A673 (cell line): Measurements from ENCODE around the gene CTXND1. TPM values are rescaled to one million over a fixed set of nuclear protein-coding genes. Genes with fewer than 3 reads are reported as not detected.

ENCODE experiments used
- BruUV-seq: library from RNA; stranded (reverse); fragments of 400-500 nt; replicated peaks from 2 replicates; lab custom pipeline; 2021; lab: Mats Ljungman, UMichigan
- CTCF ChIA-PET: fragments of 300-600 bp; sonication (Branson Sonifier 250); formaldehyde crosslinking; loops from one replicate; lab custom pipeline; 2022; ENCODE audit warnings: antibody characterized with exemption; lab: Charles Lee
- POLR2A ChIA-PET: fragments of 300-600 bp; sonication (Branson Sonifier 250); formaldehyde crosslinking; loops from one replicate; lab custom pipeline; 2022; ENCODE audit warnings: antibody characterized with exemption; ENCODE audit not compliant: low non-redundant PET; lab: Charles Lee
- DNase-seq: peaks from one replicate; pipeline ENCODE4 v3.0.0-alpha.2; 2015; ENCODE audit warnings: low spot score
- H3K27ac ChIP-seq: fragments of 200-600 bp; sonication (generic); 2 replicates; pipeline ENCODE4 v1.5.1; 2016; ENCODE audit warnings: mixed run types, low read depth, mild to moderate bottlenecking, mixed read lengths, antibody characterized with exemption, low read length; ENCODE audit not compliant: poor library complexity, severe bottlenecking
- H3K27me3 ChIP-seq: fragments of 200-600 bp; sonication (generic); replicated peaks from 2 replicates; pipeline ENCODE4 v1.6.1; 2017; ENCODE audit warnings: mixed run types, low read depth, mild to moderate bottlenecking, mixed read lengths, antibody characterized with exemption, low read length; ENCODE audit not compliant: insufficient read depth, poor library complexity
- H3K36me3 ChIP-seq: fragments of 200-600 bp; sonication (generic); 2 replicates; pipeline ENCODE4 v1.6.1; 2016; ENCODE audit warnings: mixed run types, mild to moderate bottlenecking, mixed read lengths, antibody characterized with exemption, low read length; ENCODE audit not compliant: insufficient read depth, poor library complexity, severe bottlenecking
- H3K4me1 ChIP-seq: fragments of 200-600 bp; sonication (generic); 2 replicates; pipeline ENCODE4 v1.6.1; 2017; ENCODE audit warnings: mixed run types, mild to moderate bottlenecking, mixed read lengths, antibody characterized with exemption, low read length; ENCODE audit not compliant: insufficient read depth, poor library complexity, severe bottlenecking
- H3K4me3 ChIP-seq: fragments of 200-600 bp; sonication (generic); 2 replicates; pipeline ENCODE4 v1.5.1; 2016; ENCODE audit warnings: low read depth, mixed run types, mild to moderate bottlenecking, mixed read lengths, low read length; ENCODE audit not compliant: poor library complexity, severe bottlenecking
- H3K9me3 ChIP-seq: fragments of 200-600 bp; sonication (generic); 2 replicates; pipeline ENCODE4 v1.6.1; 2016; ENCODE audit warnings: mixed run types, low read depth, mild to moderate bottlenecking, mixed read lengths, antibody characterized with exemption, low read length; ENCODE audit not compliant: poor library complexity, severe bottlenecking
- CTCF ChIP-seq: fragments of 300-800, 200-600 bp; sonication (generic); conservative IDR thresholded peaks from 2 replicates; pipeline ENCODE4 v1.5.1; 2017; ENCODE audit warnings: low read depth, mild to moderate bottlenecking, antibody characterized with exemption, low read length, moderate library complexity, mixed read lengths
- EZH2 ChIP-seq: fragments of 200-600 bp; sonication (generic); IDR thresholded peaks from 2 replicates; pipeline ENCODE4 v1.6.1; 2017; ENCODE audit warnings: borderline replicate concordance, low read depth, mild to moderate bottlenecking, mixed read lengths, antibody characterized with exemption, low read length; ENCODE audit not compliant: poor library complexity, severe bottlenecking
- intact Hi-C: fragments of 100-400 bp; cut with micrococcal nuclease; formaldehyde crosslinking; loops from one replicate; pipeline ENCODE4 v1.10.0; 2022; ENCODE audit not compliant: unreplicated experiment
- total RNA-seq: library from RNA; stranded (reverse); gene quantifications from 2 replicates; pipeline ENCODE4 v1.2.3, GENCODE V29; 2021

CTXND1 gene
- total RNA-seq, 1 experiment from 2014 or later = not detected

GRCh38 chr15:80283531-80283930 lies 31.5 kb upstream of the CTXND1 start:
- DNase-seq = no peak
- no TSS peak for BruUV-seq

GRCh38 chr15:80277147-80277546 lies 25.1 kb upstream of the CTXND1 start:
- ChIA-PET CTCF (no interaction called here), POLR2A (no interaction called here)
- Histone ChIP-seq H3K27me3 (peaks cover 5% of the 10 kb centered on the region), H3K9me3 (no peaks in the 10 kb centered on the region), H3K27ac (no peak overlapping the region), H3K4me1 (no peaks in the 10 kb centered on the region), H3K4me3 (no peak overlapping the region), H3K36me3 (no peaks in the 10 kb centered on the region)
- intact Hi-C loops = no loop called here
- BruUV-seq = no TSS peak
- TF ChIP-seq EZH2 (no peak), CTCF (no peak)
- no peak for DNase-seq

More at GRCh38 chr15:80283531-80283930, 31.5 kb upstream of the CTXND1 start:
- Histone ChIP-seq H3K27ac (no peak overlapping the region), H3K4me3 (no peak overlapping the region), H3K9me3 (no peaks in the 10 kb centered on the region), H3K4me1 (no peaks in the 10 kb centered on the region), H3K36me3 (no peaks in the 10 kb centered on the region), H3K27me3 (peaks cover 3% of the 10 kb centered on the region)
- TF ChIP-seq EZH2 = no peak
- no peak for TF ChIP-seq CTCF
- CTCF ChIA-PET = no interaction called here
- POLR2A ChIA-PET = no interaction called here
- intact Hi-C loops = no loop called here

- DNase-seq = no peak
- POLR2A ChIA-PET = no interaction called here
- Histone ChIP-seq H3K4me3 (no peak overlapping the region), H3K27ac (no peak overlapping the region), H3K27me3 (peaks cover 8% of the 10 kb centered on the region), H3K9me3 (no peaks in the 10 kb centered on the region), H3K36me3 (no peaks in the 10 kb centered on the region), H3K4me1 (no peaks in the 10 kb centered on the region)
- TF ChIP-seq EZH2 (no peak), CTCF (no peak)
- no TSS peak for BruUV-seq
- CTCF ChIA-PET = no interaction called here
- intact Hi-C loops = no loop called here
Observed at GRCh38 chr15:80275961-80276360, 23.9 kb upstream of the CTXND1 start.
